ENCODE measurements around the gene RAPGEF1. TPM values are rescaled to one million over a fixed set of nuclear protein-coding genes. Genes with fewer than 3 reads are reported as not detected.
A peak's percentile ranks its signal among the peaks of the same experiment; 100 is the strongest.
"Not testable (repeated sequence)": the region's sequence is repeated elsewhere in the genome, so short reads cannot be mapped to it uniquely, and the experiment has no call there.

RAPGEF1 gene
- total RNA-seq, 1 donor from 2014 or later, result 76.8 TPM

GRCh38 chr9:131709771-131710431, 30.0 kb downstream of the RAPGEF1 start:
- DNase-seq (ENCODE audit: low read depth) (peak; percentile 59), FAIRE-seq (no peak)
- no peaks in the 10 kb centered on the region for H3K9me3 Mint-ChIP-seq (ENCODE audit: unreplicated experiment)
- Histone ChIP-seq H3K36me3 (ENCODE audit: insufficient read depth, low read length) (no peaks in the 10 kb centered on the region), H2AFZ (ENCODE audit: low read depth, low read length) (no peak overlapping the region), H3K4me1 (ENCODE audit: insufficient read depth, low read length) (peaks cover 24% of the 10 kb centered on the region), H3K4me3 (ENCODE audit: insufficient read depth, low read depth, low read length) (no peak overlapping the region), H3K27ac (ENCODE audit: low read depth, low read length) (peak overlapping the region; percentile 22), H3K9me3 (ENCODE audit: insufficient read depth, low read depth, low read length) (no peaks in the 10 kb centered on the region), H3K4me2 (ENCODE audit: low read length) (peak overlapping the region; percentile 55), H3K79me2 (ENCODE audit: insufficient read depth, low read length) (peaks cover 61% of the 10 kb centered on the region), H3K27me3 (ENCODE audit: insufficient read depth, low read length) (no peaks in the 10 kb centered on the region), H4K20me1 (ENCODE audit: insufficient read depth, low read length) (peaks cover 26% of the 10 kb centered on the region), H3K9ac (ENCODE audit: low read length) (peak overlapping the region; percentile 32)
- peaks cover 56% of the 10 kb centered on the region for H3K4me1 Mint-ChIP-seq (ENCODE audit: low read depth, unreplicated experiment)
- no peaks in the 10 kb centered on the region for H3K36me3 Mint-ChIP-seq (ENCODE audit: low read depth, unreplicated experiment)
- peak overlapping the region; percentile 10 for H3K27ac Mint-ChIP-seq (ENCODE audit: unreplicated experiment)
- TF ChIP-seq EZH2 (IDR thresholded peaks at IDR 0.05; ENCODE audit: insufficient read depth, low read length) (no peak), CTCF (IDR thresholded peaks at IDR 0.05; ENCODE audit: insufficient read depth, low read depth, low read length) (no peak)
- H3K4me3 Mint-ChIP-seq (ENCODE audit: unreplicated experiment), result no peak overlapping the region
- no peaks in the 10 kb centered on the region for H3K27me3 Mint-ChIP-seq (ENCODE audit: low read depth, unreplicated experiment)

DNA sequence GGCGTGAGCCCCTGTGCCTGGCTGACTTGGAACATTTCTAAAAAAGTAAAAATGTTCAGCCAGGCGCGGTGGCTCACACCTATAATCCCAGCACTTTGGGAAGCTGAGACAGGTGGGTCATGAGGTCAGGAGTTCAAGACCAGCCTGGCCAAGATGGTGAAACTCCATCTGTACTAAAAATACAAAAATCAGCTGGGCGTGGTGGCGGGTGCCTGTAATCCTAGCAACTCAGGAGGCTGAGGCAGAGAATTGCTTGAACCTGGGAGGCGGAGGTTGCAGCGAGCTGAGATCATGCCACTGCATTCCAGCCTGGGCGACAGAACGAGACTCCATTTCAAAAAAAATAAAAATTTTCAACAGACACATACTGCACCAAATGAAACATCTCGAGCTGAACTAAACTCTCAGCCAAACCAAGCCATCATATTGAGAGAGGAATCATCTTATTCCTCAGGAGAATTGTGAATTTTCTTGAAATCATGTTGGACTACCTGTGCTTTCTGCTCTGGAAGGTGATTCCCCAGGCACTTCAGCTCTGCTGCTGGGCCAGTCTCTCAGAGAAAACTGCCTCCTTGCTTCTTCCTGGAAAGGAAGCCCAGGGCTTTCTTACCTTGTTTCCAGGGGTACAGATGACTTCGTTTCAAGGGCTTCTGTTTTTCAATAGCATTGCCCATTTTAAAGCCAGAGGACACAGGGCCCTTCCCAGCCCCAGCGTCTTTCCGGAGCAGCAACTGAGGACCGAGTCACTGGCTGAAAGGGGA, 30.7 kb downstream of the RAPGEF1 start:
- H3K36me3 Mint-ChIP-seq (ENCODE audit: low read depth, unreplicated experiment); H3K4me3 Mint-ChIP-seq (ENCODE audit: unreplicated experiment); H3K9me3 ChIP-seq (ENCODE audit: insufficient read depth, low read depth, low read length); H2AFZ ChIP-seq (ENCODE audit: low read depth, low read length); H3K27me3 Mint-ChIP-seq (ENCODE audit: low read depth, unreplicated experiment); DNase-seq (ENCODE audit: low read depth); H3K4me3 ChIP-seq (ENCODE audit: insufficient read depth, low read depth, low read length); H3K36me3 ChIP-seq (ENCODE audit: insufficient read depth, low read length); FAIRE-seq; H3K9me3 Mint-ChIP-seq (ENCODE audit: unreplicated experiment); H3K27me3 ChIP-seq (ENCODE audit: insufficient read depth, low read length); H3K27ac ChIP-seq (ENCODE audit: low read depth, low read length): not testable (repeated sequence)
- Histone ChIP-seq H3K4me2 (ENCODE audit: low read length) (peak overlapping the region; percentile 55), H3K4me1 (ENCODE audit: insufficient read depth, low read length) (peaks cover 19% of the 10 kb centered on the region), H4K20me1 (ENCODE audit: insufficient read depth, low read length) (peaks cover 33% of the 10 kb centered on the region), H3K9ac (ENCODE audit: low read length) (peak overlapping the region; percentile 32), H3K79me2 (ENCODE audit: insufficient read depth, low read length) (peaks cover 67% of the 10 kb centered on the region)
- Mint-ChIP-seq H3K4me1 (ENCODE audit: low read depth, unreplicated experiment) (peaks cover 56% of the 10 kb centered on the region), H3K27ac (ENCODE audit: unreplicated experiment) (peak overlapping the region; percentile 47)

- Histone ChIP-seq H3K27me3 (ENCODE audit: insufficient read depth, low read length) (no peaks in the 10 kb centered on the region), H3K4me3 (ENCODE audit: insufficient read depth, low read depth, low read length) (no peak overlapping the region), H3K27ac (ENCODE audit: low read depth, low read length) (peak overlapping the region; percentile 17), H3K4me2 (ENCODE audit: low read length) (peak overlapping the region; percentile 38), H3K4me1 (ENCODE audit: insufficient read depth, low read length) (peaks cover 18% of the 10 kb centered on the region), H3K36me3 (ENCODE audit: insufficient read depth, low read length) (no peaks in the 10 kb centered on the region), H2AFZ (ENCODE audit: low read depth, low read length) (no peak overlapping the region), H3K79me2 (ENCODE audit: insufficient read depth, low read length) (peaks cover 74% of the 10 kb centered on the region), H3K9ac (ENCODE audit: low read length) (no peak overlapping the region), H3K9me3 (ENCODE audit: insufficient read depth, low read depth, low read length) (no peaks in the 10 kb centered on the region), H4K20me1 (ENCODE audit: insufficient read depth, low read length) (peaks cover 40% of the 10 kb centered on the region)
- no peaks in the 10 kb centered on the region for H3K9me3 Mint-ChIP-seq (ENCODE audit: unreplicated experiment)
- DNase-seq (ENCODE audit: low read depth) (no peak), FAIRE-seq (no peak)
- H3K36me3 Mint-ChIP-seq (ENCODE audit: low read depth, unreplicated experiment), result no peaks in the 10 kb centered on the region
- peak overlapping the region; percentile 16 for H3K27ac Mint-ChIP-seq (ENCODE audit: unreplicated experiment)
- no peak for TF ChIP-seq CTCF (IDR thresholded peaks at IDR 0.05; ENCODE audit: insufficient read depth, low read depth, low read length)
- TF ChIP-seq EZH2 (IDR thresholded peaks at IDR 0.05; ENCODE audit: insufficient read depth, low read length), result no peak
- H3K4me1 Mint-ChIP-seq (ENCODE audit: low read depth, unreplicated experiment), result peaks cover 55% of the 10 kb centered on the region
- no peak overlapping the region for H3K4me3 Mint-ChIP-seq (ENCODE audit: unreplicated experiment)
- H3K27me3 Mint-ChIP-seq (ENCODE audit: low read depth, unreplicated experiment), result no peaks in the 10 kb centered on the region
These were observed 31.5 kb downstream of the RAPGEF1 start for GRCh38 chr9:131708226-131709002.

Measured in astrocyte (in vitro differentiated cells and primary cell).